ENCODE data around the gene TRIM2. TPM values are rescaled to one million over a fixed set of nuclear protein-coding genes. Genes with fewer than 3 reads are reported as not detected.

TRIM2 gene
- total RNA-seq, 2 experiments from 2014 or later = 1.9 to 3.4 TPM

GRCh38 chr4:153281476-153281875 lies 77.2 kb downstream of the TRIM2 start:
- ATAC-seq (ENCODE audit: poor library complexity) = no peak

GRCh38 chr4:153282023-153282422 lies 77.8 kb downstream of the TRIM2 start:
- Histone ChIP-seq H3K36me3 (ENCODE audit: insufficient read depth, low read length) (no peaks in the 10 kb centered on the region), H3K27ac (ENCODE audit: low read depth in 1 of 2, low read length in 2 of 2) (no peak overlapping the region), H3K4me1 (ENCODE audit: insufficient read depth, low read length) (no peaks in the 10 kb centered on the region), H3K27me3 (ENCODE audit: control insufficient read depth in 1 of 2, insufficient read depth in 2 of 2, low read length in 2 of 2) (no peaks in the 10 kb centered on the region), H3K9me3 (ENCODE audit: control insufficient read depth in 1 of 2, insufficient read depth in 1 of 2, low read length in 2 of 2) (peaks cover 7 to 10% of the 10 kb centered on the region in 2 experiments), H3K4me3 (ENCODE audit: low read length) (no peak overlapping the region)
- ATAC-seq (ENCODE audit: poor library complexity) (no peak), DNase-seq (no peak)
- Mint-ChIP-seq H3K27ac (no peak overlapping the region), H3K36me3 (ENCODE audit: low read depth) (peaks cover 8% of the 10 kb centered on the region), H3K4me3 (no peak overlapping the region), H3K9me3 (peaks cover 4% of the 10 kb centered on the region), H3K4me1 (ENCODE audit: low read depth) (peaks cover 3% of the 10 kb centered on the region), H3K27me3 (no peaks in the 10 kb centered on the region)
- ChIA-PET CTCF (no interaction called here), POLR2A (no interaction called here)
- intact Hi-C loops (cut with DNase I, micrococcal nuclease) = no loop called here
- TF ChIP-seq CTCF (IDR thresholded peaks at IDR 0.05) = no peak

More at GRCh38 chr4:153281476-153281875, 77.2 kb downstream of the TRIM2 start:
- Histone ChIP-seq H3K4me3 (ENCODE audit: low read length) (no peak overlapping the region), H3K4me1 (ENCODE audit: insufficient read depth, low read length) (no peaks in the 10 kb centered on the region), H3K36me3 (ENCODE audit: insufficient read depth, low read length) (no peaks in the 10 kb centered on the region), H3K9me3 (ENCODE audit: control insufficient read depth in 1 of 2, insufficient read depth in 1 of 2, low read length in 2 of 2) (peaks cover 7 to 10% of the 10 kb centered on the region in 2 experiments), H3K27me3 (ENCODE audit: control insufficient read depth in 1 of 2, insufficient read depth in 2 of 2, low read length in 2 of 2) (no peaks in the 10 kb centered on the region), H3K27ac (ENCODE audit: low read depth in 1 of 2, low read length in 2 of 2) (no peak overlapping the region)
- CTCF ChIA-PET = no interaction called here
- no peak for TF ChIP-seq CTCF (IDR thresholded peaks at IDR 0.05)
- Mint-ChIP-seq H3K4me1 (ENCODE audit: low read depth) (peaks cover 4% of the 10 kb centered on the region), H3K27me3 (no peaks in the 10 kb centered on the region), H3K27ac (no peak overlapping the region), H3K9me3 (peaks cover 4% of the 10 kb centered on the region), H3K36me3 (ENCODE audit: low read depth) (peaks cover 8% of the 10 kb centered on the region), H3K4me3 (no peak overlapping the region)
- POLR2A ChIA-PET = no interaction called here
- DNase-seq = no peak
- intact Hi-C loops (cut with DNase I, micrococcal nuclease) = no loop called here

GRCh38 chr4:153283260-153283659 lies 79.0 kb downstream of the TRIM2 start:
- H3K4me3 ChIP-seq (ENCODE audit: low read length) = no peak overlapping the region
- intact Hi-C loops (cut with DNase I, micrococcal nuclease) = no loop called here
- ChIA-PET CTCF (no interaction called here), POLR2A (no interaction called here)
- no peak overlapping the region for H3K27ac Mint-ChIP-seq
- H3K27me3 ChIP-seq (ENCODE audit: control insufficient read depth in 1 of 2, insufficient read depth in 2 of 2, low read length in 2 of 2) = no peaks in the 10 kb centered on the region
- H3K36me3 ChIP-seq (ENCODE audit: insufficient read depth, low read length) = no peaks in the 10 kb centered on the region
- no peaks in the 10 kb centered on the region for H3K27me3 Mint-ChIP-seq
- TF ChIP-seq CTCF (IDR thresholded peaks at IDR 0.05) = no peak
- no peak overlapping the region for H3K27ac ChIP-seq (ENCODE audit: low read depth in 1 of 2, low read length in 2 of 2)
- DNase-seq = no peak
- peaks cover 7 to 10% of the 10 kb centered on the region in 2 experiments for H3K9me3 ChIP-seq (ENCODE audit: control insufficient read depth in 1 of 2, insufficient read depth in 1 of 2, low read length in 2 of 2)
- no peaks in the 10 kb centered on the region for H3K4me1 ChIP-seq (ENCODE audit: insufficient read depth, low read length)
- H3K4me3 Mint-ChIP-seq = no peak overlapping the region
- peaks cover 4% of the 10 kb centered on the region for H3K9me3 Mint-ChIP-seq
- no peak for ATAC-seq (ENCODE audit: poor library complexity)
- H3K36me3 Mint-ChIP-seq (ENCODE audit: low read depth) = peaks cover 8% of the 10 kb centered on the region
- no peaks in the 10 kb centered on the region for H3K4me1 Mint-ChIP-seq (ENCODE audit: low read depth)
